Measurements from ENCODE around the gene APRT. TPM values are rescaled to one million over a fixed set of nuclear protein-coding genes. Genes with fewer than 3 reads are reported as not detected.

The APRT gene
- total and polyA plus RNA-seq, 10 of the 15 experiments (the other 5 are each of a cell fraction or from before 2014, with no cell fraction given), result 30.6 to 495 (median 166) TPM

DNA sequence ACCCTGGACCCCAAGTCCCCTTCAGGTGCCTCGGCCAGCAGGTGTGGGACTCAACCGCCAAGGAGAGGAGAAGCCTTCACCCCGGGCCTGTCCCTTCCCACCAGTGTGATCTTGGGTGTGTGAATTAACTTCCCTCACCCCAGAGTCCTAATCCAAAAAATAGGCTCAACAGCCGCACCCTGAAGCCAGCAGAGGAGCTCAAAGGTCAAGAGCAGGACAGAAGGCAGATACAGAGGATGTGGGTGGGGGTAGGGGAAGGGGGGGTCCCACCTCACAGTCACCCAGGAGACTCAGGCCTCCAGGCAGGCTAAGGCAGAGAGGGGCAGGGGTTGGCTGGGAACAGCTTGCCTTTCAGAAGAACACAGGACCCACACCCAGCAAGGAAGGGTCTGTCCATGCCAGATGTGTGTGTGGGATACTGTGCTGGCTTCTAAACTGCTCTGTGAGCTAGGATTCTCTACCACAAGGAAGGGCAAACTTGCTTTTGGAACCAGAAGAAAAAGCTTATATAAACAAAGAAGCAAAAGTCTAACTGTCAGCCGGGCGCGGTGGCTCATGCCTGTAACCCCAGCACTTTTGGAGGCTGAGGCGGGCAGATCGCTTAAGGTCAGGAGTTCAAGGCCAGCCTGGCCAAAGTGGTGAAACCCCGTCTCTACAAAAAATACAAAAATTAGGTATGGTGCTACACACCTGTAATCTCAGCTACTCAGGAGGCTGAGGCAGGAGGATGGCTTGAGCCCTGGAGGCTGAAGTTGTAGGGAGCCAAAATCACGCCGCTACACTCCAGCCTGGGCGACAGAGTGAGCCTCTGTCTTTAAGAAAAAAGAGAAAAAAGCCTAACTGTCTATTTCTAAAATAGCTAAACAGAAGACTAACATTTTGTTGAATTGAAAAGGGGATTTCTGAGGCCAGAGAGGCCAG is 31.3 kb downstream of the APRT start:
- peak overlapping the region; percentile 90 for H3K9ac ChIP-seq (ENCODE audit: control insufficient read depth, insufficient read depth, low read length)
- H3K4me1 ChIP-seq (ENCODE audit: control insufficient read depth, insufficient read depth, low read length), result peaks cover 28% of the 10 kb centered on the region
- TF ChIP-seq MTA3 (IDR thresholded peaks at IDR 0.05; ENCODE audit: borderline replicate concordance, low read length) (no peak), POLR2A (IDR thresholded peaks at IDR 0.05; ENCODE audit: low read depth, low read length) (no peak; the same call in 1 of the 2 replicates), GATAD2B (conservative IDR thresholded peaks at IDR 0.05; ENCODE audit: low read depth) (no peak), HDAC6 (IDR thresholded peaks at IDR 0.05; ENCODE audit: unreplicated experiment) (no peak), CHD2 (IDR thresholded peaks at IDR 0.05; ENCODE audit: borderline replicate concordance, low read depth, low read length) (no peak)
- TF ChIP-seq, protein P1, sequence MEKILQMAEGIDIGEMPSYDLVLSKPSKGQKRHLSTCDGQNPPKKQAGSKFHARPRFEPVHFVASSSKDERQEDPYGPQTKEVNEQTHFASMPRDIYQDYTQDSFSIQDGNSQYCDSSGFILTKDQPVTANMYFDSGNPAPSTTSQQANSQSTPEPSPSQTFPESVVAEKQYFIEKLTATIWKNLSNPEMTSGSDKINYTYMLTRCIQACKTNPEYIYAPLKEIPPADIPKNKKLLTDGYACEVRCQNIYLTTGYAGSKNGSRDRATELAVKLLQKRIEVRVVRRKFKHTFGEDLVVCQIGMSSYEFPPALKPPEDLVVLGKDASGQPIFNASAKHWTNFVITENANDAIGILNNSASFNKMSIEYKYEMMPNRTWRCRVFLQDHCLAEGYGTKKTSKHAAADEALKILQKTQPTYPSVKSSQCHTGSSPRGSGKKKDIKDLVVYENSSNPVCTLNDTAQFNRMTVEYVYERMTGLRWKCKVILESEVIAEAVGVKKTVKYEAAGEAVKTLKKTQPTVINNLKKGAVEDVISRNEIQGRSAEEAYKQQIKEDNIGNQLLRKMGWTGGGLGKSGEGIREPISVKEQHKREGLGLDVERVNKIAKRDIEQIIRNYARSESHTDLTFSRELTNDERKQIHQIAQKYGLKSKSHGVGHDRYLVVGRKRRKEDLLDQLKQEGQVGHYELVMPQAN (conservative IDR thresholded peaks at IDR 0.05), result 0 out of 2 replicates have a peak, but pooled peaks have one; percentile 20
- TF ChIP-seq, protein P2, sequence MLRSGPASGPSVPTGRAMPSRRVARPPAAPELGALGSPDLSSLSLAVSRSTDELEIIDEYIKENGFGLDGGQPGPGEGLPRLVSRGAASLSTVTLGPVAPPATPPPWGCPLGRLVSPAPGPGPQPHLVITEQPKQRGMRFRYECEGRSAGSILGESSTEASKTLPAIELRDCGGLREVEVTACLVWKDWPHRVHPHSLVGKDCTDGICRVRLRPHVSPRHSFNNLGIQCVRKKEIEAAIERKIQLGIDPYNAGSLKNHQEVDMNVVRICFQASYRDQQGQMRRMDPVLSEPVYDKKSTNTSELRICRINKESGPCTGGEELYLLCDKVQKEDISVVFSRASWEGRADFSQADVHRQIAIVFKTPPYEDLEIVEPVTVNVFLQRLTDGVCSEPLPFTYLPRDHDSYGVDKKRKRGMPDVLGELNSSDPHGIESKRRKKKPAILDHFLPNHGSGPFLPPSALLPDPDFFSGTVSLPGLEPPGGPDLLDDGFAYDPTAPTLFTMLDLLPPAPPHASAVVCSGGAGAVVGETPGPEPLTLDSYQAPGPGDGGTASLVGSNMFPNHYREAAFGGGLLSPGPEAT (IDR thresholded peaks at IDR 0.05; ENCODE audit: low read depth), result 0 out of 2 replicates have a peak, but pooled peaks have one; percentile 16
- no peaks in the 10 kb centered on the region; the same call in 1 of the 2 replicates for H4K20me1 ChIP-seq (ENCODE audit: control insufficient read depth, insufficient read depth)
- no peak for ATAC-seq
- DNase-seq (ENCODE audit: low read depth, low spot score), result no peak
- H3K27ac ChIP-seq (ENCODE audit: control insufficient read depth, insufficient read depth), result peak overlapping the region; percentile 75
- peak overlapping the region; percentile 80 for H3K4me3 ChIP-seq
- peaks cover 88% of the 10 kb centered on the region for H3K79me2 ChIP-seq (ENCODE audit: control insufficient read depth, insufficient read depth, low read length)
- peak overlapping the region; percentile 99 for H3K4me2 ChIP-seq (ENCODE audit: control insufficient read depth, insufficient read depth)
- 30% methylated on average over 13 of the region's 13 CpGs for WGBS (ENCODE audit: insufficient coverage, insufficient replicate concordance, low lambda C conversion rate, missing lambda C conversion rate)
- H3K9me3 ChIP-seq (replicated peaks; ENCODE audit: control insufficient read depth, insufficient read depth, low read length), result no peaks in the 10 kb centered on the region
- CTCF ChIA-PET, result interaction anchor here (0.8 to 4.6 kb wide), 13 partner anchors 9 to 118 kb away, joined by 3 to 51 read pairs (median 6); partner anchors contain the start of gene MVD
- peak overlapping the region; percentile 34 for H2AFZ ChIP-seq (ENCODE audit: control insufficient read depth, low read depth, low read length)
- SMC1A ChIA-PET (ENCODE audit: uncharacterized antibody, unreplicated experiment), result interaction anchor here (0.6 to 1.9 kb wide), 10 partner anchors 9 to 436 kb away, joined by 3 to 10 read pairs (median 4); no protein-coding TSS in a partner anchor
- no peak for FAIRE-seq
- no TSS peak for BruUV-seq (replicated peaks)
- no peaks in the 10 kb centered on the region for H3K27me3 ChIP-seq (replicated peaks in 1 of 2; ENCODE audit: control insufficient read depth in 2 of 2, insufficient read depth in 2 of 2, low read length in 1 of 2)
- H3K36me3 ChIP-seq (ENCODE audit: control insufficient read depth in 2 of 2, insufficient read depth in 2 of 2, low read length in 1 of 2), result peaks cover 0 to 3% of the 10 kb centered on the region in 2 experiments; a peak in 2 of 4 replicates
- POLR2A ChIA-PET, result interaction anchor here (0.6 to 4.0 kb wide), 11 partner anchors 13 to 144 kb away, joined by 3 to 30 read pairs (median 4); partner anchors contain the start of genes APRT, GALNS and TRAPPC2L
- intact Hi-C loops (cut with micrococcal nuclease; ENCODE audit: unreplicated experiment), result no loop called here
- in situ Hi-C loops (cut with MboI), result loop anchor here (10.0 kb wide), 1 partner anchor 326 kb away; the partner anchor contains the start of gene ZFPM1
- RAD21 ChIA-PET (ENCODE audit: unreplicated experiment), result interaction anchor here (0.8 to 6.7 kb wide), 4 partner anchors 20 to 43 kb away, joined by 4 to 50 read pairs (median 12); partner anchors contain the start of gene APRT

Measured in GM12878 (cell line).